NB4 (cell line): ENCODE results near the gene KIAA1328.
"Not testable (repeated sequence)": the region's sequence is repeated elsewhere in the genome, so short reads cannot be mapped to it uniquely, and the experiment has no call there.

Source experiments
- DNase-seq: peaks from one replicate; pipeline ENCODE4 v3.0.0; 2010; ENCODE audit warnings: low read depth
- H3K4me3 ChIP-seq: one replicate; pipeline ENCODE4 v1.5.1; 2011; ENCODE audit warnings: mild to moderate bottlenecking, low read depth, low read length, moderate library complexity
- CTCF ChIP-seq: IDR thresholded peaks from one replicate; pipeline ENCODE4 v1.5.1; 2012; ENCODE audit warnings: low read depth, low read length
- MYC ChIP-seq: IDR thresholded peaks from 2 replicates; pipeline ENCODE4 v1.6.1; 2011; ENCODE audit warnings: low read depth, low read length
- POLR2A ChIP-seq: IDR thresholded peaks from 2 replicates; pipeline ENCODE4 v1.6.1; 2011; ENCODE audit warnings: mild to moderate bottlenecking; ENCODE audit not compliant: insufficient read length; ENCODE audit errors: extremely low read depth
- TF ChIP-seq, protein P1 (sequence below): IDR thresholded peaks from 2 replicates; pipeline ENCODE4 v1.6.1; 2011; ENCODE audit warnings: low read depth, low read length

KIAA1328 gene

DNA sequence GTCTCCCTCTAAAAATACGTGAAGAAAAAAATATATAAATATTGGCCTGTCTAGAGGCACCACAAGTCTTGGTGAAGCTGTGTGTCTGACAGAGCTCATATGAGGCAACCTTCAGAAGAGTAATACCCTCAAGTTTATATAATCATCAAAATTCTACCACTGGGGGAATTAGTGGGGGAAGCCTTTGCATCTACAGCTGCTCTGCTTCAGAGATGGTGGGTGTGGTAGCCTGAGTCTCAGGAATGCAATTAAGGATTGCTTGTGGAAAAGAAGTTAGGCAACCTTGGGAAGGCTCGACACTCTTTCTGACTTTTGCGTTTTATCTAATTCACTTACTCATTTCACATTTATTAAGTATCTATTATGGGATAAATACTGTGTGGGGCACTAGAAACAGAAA lies 17.5 kb upstream of the KIAA1328 start:
- no peak for DNase-seq

DNA sequence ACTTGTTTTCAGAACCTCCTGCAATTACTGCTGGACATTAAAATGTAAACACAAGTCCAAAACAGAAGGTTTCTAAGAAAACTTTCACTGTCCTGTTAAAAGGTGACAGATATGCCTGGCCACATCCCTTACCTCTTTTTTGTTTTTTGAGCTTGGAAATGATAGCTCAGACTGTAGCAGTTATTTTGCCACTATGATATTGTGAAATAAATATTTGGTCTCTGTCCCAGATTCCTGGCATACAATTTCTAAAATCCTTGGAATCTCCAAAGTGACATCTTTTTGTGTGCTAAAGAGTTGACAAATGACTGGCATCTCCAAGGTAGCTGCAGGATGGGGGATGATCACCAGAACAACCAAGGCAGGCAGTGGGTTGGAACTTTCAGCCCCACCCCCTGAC lies 17.0 kb upstream of the KIAA1328 start:
- DNase-seq: no peak
- TF ChIP-seq POLR2A (no peak), CTCF (no peak), MYC (no peak)
- TF ChIP-seq, protein P1, sequence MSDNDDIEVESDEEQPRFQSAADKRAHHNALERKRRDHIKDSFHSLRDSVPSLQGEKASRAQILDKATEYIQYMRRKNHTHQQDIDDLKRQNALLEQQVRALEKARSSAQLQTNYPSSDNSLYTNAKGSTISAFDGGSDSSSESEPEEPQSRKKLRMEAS: no peak
- H3K4me3 ChIP-seq: no peak overlapping the region

More for the DNA sequence above, 17.5 kb upstream of the KIAA1328 start:
- H3K4me3 ChIP-seq: no peak overlapping the region
- TF ChIP-seq POLR2A (no peak), CTCF (no peak), MYC (no peak)
- TF ChIP-seq, protein P1: no peak

- H3K4me3 ChIP-seq: no peak overlapping the region
- DNase-seq: no peak
- no peak for TF ChIP-seq CTCF
- no peak for TF ChIP-seq POLR2A
- TF ChIP-seq MYC: no peak
- TF ChIP-seq, protein P1: no peak
Measured at GRCh38 chr18:36812678-36813077, 16.2 kb upstream of the KIAA1328 start.

GRCh38 chr18:36813101-36813775 lies 15.7 kb upstream of the KIAA1328 start:
- no peak for DNase-seq
- TF ChIP-seq, protein P1: no peak
- TF ChIP-seq CTCF (no peak), MYC (no peak), POLR2A (no peak)
- no peak overlapping the region for H3K4me3 ChIP-seq

DNA sequence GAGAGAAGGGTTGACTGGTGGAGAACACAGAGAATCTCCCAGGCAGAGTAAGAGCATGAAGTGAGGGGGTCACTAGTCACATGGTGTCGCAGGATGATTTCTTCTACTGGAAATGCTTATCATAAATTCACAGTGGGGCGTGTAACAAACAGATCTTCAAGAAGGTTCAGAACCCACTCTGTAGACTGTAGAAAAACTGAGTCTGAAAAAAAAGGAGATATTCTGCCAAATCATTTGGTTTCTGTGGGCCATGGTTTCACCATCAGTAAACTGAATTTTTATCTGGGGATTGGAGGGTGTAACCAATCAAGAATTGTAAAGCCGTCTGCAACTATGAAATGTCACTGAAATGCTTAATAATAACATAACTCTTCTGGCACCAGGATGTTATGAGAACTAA lies 15.1 kb upstream of the KIAA1328 start:
- DNase-seq: no peak
- TF ChIP-seq, protein P1: no peak
- TF ChIP-seq MYC: no peak
- TF ChIP-seq POLR2A: no peak
- TF ChIP-seq CTCF: no peak

DNA sequence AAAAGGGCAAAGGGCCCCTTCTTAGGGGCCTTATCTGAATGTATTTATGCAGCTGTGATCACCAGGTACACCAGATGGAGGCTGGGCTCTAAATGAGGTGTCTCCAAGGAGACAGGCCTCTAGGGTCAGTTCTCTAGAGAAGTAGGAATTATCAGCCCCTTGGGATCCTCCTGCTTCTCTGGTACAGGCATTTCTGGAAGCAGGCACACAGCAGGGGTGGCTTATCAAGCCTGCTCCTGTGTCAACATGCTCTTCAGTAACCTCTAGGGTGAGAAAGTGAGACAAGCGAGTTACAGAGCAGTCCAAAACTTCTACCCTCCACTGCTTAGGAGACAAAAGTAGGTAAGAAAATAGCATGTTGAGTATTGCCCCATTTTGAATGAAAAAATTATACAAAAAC lies 13.9 kb upstream of the KIAA1328 start:
- TF ChIP-seq, protein P1: no peak
- TF ChIP-seq CTCF (no peak), POLR2A (no peak), MYC (no peak)
- H3K4me3 ChIP-seq: no peak overlapping the region
- DNase-seq: no peak

More for the DNA sequence above, 15.1 kb upstream of the KIAA1328 start:
- no peak overlapping the region for H3K4me3 ChIP-seq

GRCh38 chr18:36816096-36816495 lies 12.8 kb upstream of the KIAA1328 start:
- not testable (repeated sequence) for DNase-seq, H3K4me3 ChIP-seq
